K562 (cell line): ENCODE results near the gene AP4S1. TPM values are rescaled to one million over a fixed set of nuclear protein-coding genes. Genes with fewer than 3 reads are reported as not detected.
A peak's percentile ranks its signal among the peaks of the same experiment; 100 is the strongest.

Experiments used
- ETS1 ChIP-seq: conservative IDR thresholded peaks from 2 replicates; pipeline ENCODE4 v1.6.1; 2011; ENCODE audit warnings: low read depth, mild to moderate bottlenecking, low read length; ENCODE audit not compliant: control insufficient read depth
- FOSL1 ChIP-seq: fragments of 200-800 bp; sonication (Bioruptor generic); conservative IDR thresholded peaks from 2 replicates; pipeline ENCODE4 v1.6.1; 2016; ENCODE audit warnings: missing genetic modification characterization, missing compliant biosample characterization
- HEY1 ChIP-seq: fragments of 250-450 bp; sonication (Bioruptor Pico); IDR thresholded peaks from 2 replicates; pipeline ENCODE4 v1.5.0; 2020; ENCODE audit warnings: mild to moderate bottlenecking, moderate library complexity, borderline replicate concordance
- ID3 ChIP-seq, 2 experiments: fragments of 250-450 bp in 1 of 2; fragments of 450-650 bp in 1 of 2; sonication (Bioruptor Pico) in 1 of 2; IDR thresholded peaks; 2 replicates each; pipeline versions ENCODE4 v1.6.1 to v1.8.0; 2016 to 2021; ENCODE audit warnings: mild to moderate bottlenecking in 2 of 2, moderate library complexity in 2 of 2, missing compliant biosample characterization in 1 of 2, missing genetic modification characterization in 1 of 2
- JUN ChIP-seq, 2 experiments: sonication (generic) in 1 of 2; formaldehyde crosslinking in 1 of 2; IDR thresholded peaks; 2 replicates each; pipeline versions ENCODE4 v1.6.1 to v1.8.0; 2012 to 2022; ENCODE audit warnings: borderline replicate concordance in 2 of 2, mild to moderate bottlenecking in 2 of 2, improper control_type of control experiment in 1 of 2, low read depth in 1 of 2, low read length in 1 of 2, missing genetic modification reagents in 1 of 2
- JUND ChIP-seq, 2 experiments: IDR thresholded peaks; 2 replicates in 1 of 2; 3 replicates in 1 of 2; pipeline ENCODE4 v1.6.1; 2011; ENCODE audit warnings: borderline replicate concordance in 2 of 2, low read depth in 2 of 2, low read length in 2 of 2, improper control_type of control experiment in 1 of 2, missing biosample characterization in 1 of 2, missing genetic modification characterization in 1 of 2, missing genetic modification reagents in 1 of 2
- MEF2D ChIP-seq: conservative IDR thresholded peaks from 2 replicates; pipeline ENCODE4 v1.6.1; 2016; ENCODE audit warnings: low read depth, missing genetic modification characterization, missing compliant biosample characterization
- NCOA1 ChIP-seq: fragments of 450-650 bp; IDR thresholded peaks from 2 replicates; pipeline ENCODE4 v1.6.1; 2016; ENCODE audit warnings: low read depth
- NCOA2 ChIP-seq, 2 experiments: fragments of 450-650 bp; IDR thresholded peaks; 2 replicates each; pipeline ENCODE4 v1.6.1; 2018; ENCODE audit warnings: mild to moderate bottlenecking in 2 of 2, moderate library complexity in 1 of 2; ENCODE audit not compliant: partially characterized antibody in 2 of 2
- PHF21A ChIP-seq: fragments of 450-650 bp; IDR thresholded peaks from 2 replicates; pipeline ENCODE4 v1.6.1; 2017; ENCODE audit warnings: low read depth, borderline replicate concordance
- PKNOX1 ChIP-seq: fragments of 450-650 bp; IDR thresholded peaks from 2 replicates; pipeline ENCODE4 v1.6.1; 2016
- POLR2AphosphoS5 ChIP-seq: IDR thresholded peaks from 2 replicates; pipeline ENCODE4 v1.6.1; 2011; ENCODE audit warnings: mild to moderate bottlenecking, low read depth, low read length, moderate library complexity; ENCODE audit not compliant: control insufficient read depth, insufficient read depth
- RUNX1 ChIP-seq: sonication (generic); IDR thresholded peaks from 2 replicates; pipeline ENCODE4 v1.6.1; 2016; ENCODE audit warnings: antibody characterized with exemption, low read depth
- TAL1 ChIP-seq: fragments of 450-650 bp; IDR thresholded peaks from 2 replicates; pipeline ENCODE4 v1.6.1; 2016; ENCODE audit warnings: mild to moderate bottlenecking
- TCF7L2 ChIP-seq: fragments of 150-350 bp; IDR thresholded peaks from 2 replicates; pipeline ENCODE4 v1.6.1; 2016; ENCODE audit warnings: low read depth, mild to moderate bottlenecking, low read length, moderate library complexity
- THRB ChIP-seq: fragments of 450-650 bp; formaldehyde crosslinking; conservative IDR thresholded peaks from 2 replicates; pipeline ENCODE4 v1.4.0; 2022; ENCODE audit warnings: mild to moderate bottlenecking, missing genetic modification characterization
- TRIM28 ChIP-seq: fragments of 450-650 bp; IDR thresholded peaks from 2 replicates; pipeline ENCODE4 v1.6.1; 2017
- ZBTB17 ChIP-seq: fragments of 450-650 bp; formaldehyde crosslinking; IDR thresholded peaks from 2 replicates; pipeline ENCODE4 v1.4.0; 2020; ENCODE audit warnings: mild to moderate bottlenecking
- ZNF263 ChIP-seq: sonication (generic); formaldehyde crosslinking; IDR thresholded peaks from 2 replicates; pipeline ENCODE4 v1.8.0; 2022; ENCODE audit warnings: mild to moderate bottlenecking, missing genetic modification reagents, borderline replicate concordance
- ZNF280B ChIP-seq: fragments of 250-450 bp; sonication (Bioruptor Pico); IDR thresholded peaks from 2 replicates; pipeline ENCODE4 v1.5.1; 2021; ENCODE audit warnings: mild to moderate bottlenecking
- polyA plus RNA-seq, 8 experiments: library from polyadenylated mRNA; depleted of rRNA in 4 of 8; stranded (reverse) in 5 of 8; unstranded in 3 of 8; fragments of >200 nt; fragmentation: Nextera tagmentation in 2 of 8; fragmentation: Illumina TruSeq in 1 of 8; extraction: Ambion mirVana in 2 of 8; extraction: Trizol in 1 of 8; gene quantifications; 2 replicates each; pipeline versions ENCODE4 v1.2.1 to v1.2.3, GENCODE V29; 2011 to 2014; ENCODE audit warnings: inconsistent platforms in 1 of 8, missing spikeins in 1 of 8
- total RNA-seq, 7 experiments: library from RNA; depleted of rRNA in 6 of 7; stranded (reverse); fragments of >200 nt in 6 of 7; fragmentation: Illumina TruSeq in 2 of 7; extraction: Trizol in 2 of 7; gene quantifications; 2 replicates each; pipeline versions ENCODE4 v1.2.1 to v1.2.3, GENCODE V29; 2011 to 2021; ENCODE audit warnings: low replicate concordance in 1 of 7

AP4S1 gene
- total and polyA plus RNA-seq, 9 of the 15 experiments (the other 6 are each of a cell fraction or from before 2014, with no cell fraction given): 3.7 to 7.8 (median 5.9) TPM

- TF ChIP-seq POLR2AphosphoS5 (peak; percentile 100), ETS1 (peak; percentile 95), TAL1 (peak; percentile 99), ZNF263 (CRISPR knock-in tag) (no peak), PKNOX1 (peak; percentile 49), FOSL1 (tag) (peak; percentile 60), PHF21A (no peak), JUND (IDR thresholded peaks at IDR 0.05; ENCODE audit: borderline replicate concordance, low read depth, low read length) (peak; percentile 88), JUND (tag; IDR thresholded peaks at IDR 0.05; ENCODE audit: borderline replicate concordance, low read depth, low read length) (peak; percentile 83; the same call in 1 of the 3 replicates), TRIM28 (no peak), MEF2D (tag) (peak; percentile 75), NCOA1 (peak; percentile 94), RUNX1 (peak; percentile 97), HEY1 (CRISPR knock-in tag) (peak; percentile 85; the same call in 1 of the 2 replicates), ID3 (CRISPR knock-in tag; IDR thresholded peaks at IDR 0.05) (no peak), ID3 (tag; IDR thresholded peaks at IDR 0.05) (peak; percentile 93), NCOA2 (IDR thresholded peaks at IDR 0.05; ENCODE audit: partially characterized antibody in 2 of 2) (peak; percentile 79 to 83), ZNF280B (CRISPR knock-in tag) (no peak), TCF7L2 (no peak), ZBTB17 (0 out of 2 replicates have a peak, but pooled peaks have one; percentile 43), THRB (peak; percentile 32; the same call in 1 of the 2 replicates), JUN (IDR thresholded peaks at IDR 0.05; ENCODE audit: borderline replicate concordance, low read depth, low read length) (peak; percentile 60; the same call in 1 of the 2 replicates), JUN (CRISPR knock-in tag; IDR thresholded peaks at IDR 0.05; ENCODE audit: borderline replicate concordance) (no peak)
Measured at GRCh38 chr14:31059152-31059924, 33.9 kb downstream of the AP4S1 start (continued).
